Activated CD8-positive, alpha-beta T cell treated with anti-CD3 and anti-CD28 coated beads, Interleukin-2, amount 10 ng/mL, durations not matched to agents 7 days and 5 days (primary cell): Measurements from ENCODE around the gene MAPK11. TPM values are rescaled to one million over a fixed set of nuclear protein-coding genes. Genes with fewer than 3 reads are reported as not detected.

Experiments used
- ATAC-seq: fragments of 150-1000 bp; cut with Tn5 transposase; one replicate; pipeline ENCODE4 v1.10.0; 2021; ENCODE audit warnings: moderate library complexity
- CTCF ChIA-PET: fragments of 350-600 bp; sonication (Branson Sonifier 250); formaldehyde crosslinking; loops from one replicate; lab custom pipeline; 2021; ENCODE audit warnings: antibody characterized with exemption; lab: Charles Lee
- POLR2A ChIA-PET: fragments of 350-600 bp; sonication (Branson Sonifier 250); formaldehyde crosslinking; loops from one replicate; lab custom pipeline; 2021; ENCODE audit warnings: antibody characterized with exemption; lab: Charles Lee
- DNase-seq: peaks from one replicate; pipeline ENCODE4 v3.0.0-alpha.2; 2020
- H3K27ac Mint-ChIP-seq: one replicate; pipeline ENCODE4 v1.8.0; 2021; ENCODE audit warnings: mild to moderate bottlenecking, mixed read lengths
- H3K27me3 Mint-ChIP-seq: one replicate; pipeline ENCODE4 v1.8.0; 2021; ENCODE audit warnings: low read depth, mixed read lengths
- H3K36me3 Mint-ChIP-seq: one replicate; pipeline ENCODE4 v1.8.0; 2021; ENCODE audit warnings: low read depth, mixed read lengths
- H3K4me1 Mint-ChIP-seq: one replicate; pipeline ENCODE4 v1.8.0; 2021; ENCODE audit warnings: low read depth, mixed read lengths
- H3K4me3 Mint-ChIP-seq: one replicate; pipeline ENCODE4 v1.8.0; 2021; ENCODE audit warnings: mild to moderate bottlenecking, mixed read lengths
- H3K9me3 Mint-ChIP-seq: one replicate; pipeline ENCODE4 v1.8.0; 2022; ENCODE audit warnings: mixed read lengths; ENCODE audit not compliant: insufficient read depth
- total RNA-seq, 2 experiments: library from RNA; stranded (reverse); gene quantifications; one replicate each; pipeline ENCODE4 v1.2.3, GENCODE V29; 2021

MAPK11 gene
- total RNA-seq, 2 experiments from 2014 or later = 10.4 to 11.8 TPM

GRCh38 chr22:50215297-50216054 lies 54.7 kb downstream of the MAPK11 start:
- no peaks in the 10 kb centered on the region for H3K9me3 Mint-ChIP-seq
- no peak overlapping the region for H3K27ac Mint-ChIP-seq
- H3K27me3 Mint-ChIP-seq = no peaks in the 10 kb centered on the region
- POLR2A ChIA-PET = no interaction called here
- no peak overlapping the region for H3K4me3 Mint-ChIP-seq
- peaks cover 3% of the 10 kb centered on the region for H3K4me1 Mint-ChIP-seq
- CTCF ChIA-PET = no interaction called here
- DNase-seq (no peak), ATAC-seq (no peak)
- H3K36me3 Mint-ChIP-seq = peaks cover 43% of the 10 kb centered on the region

Other genes with a start within 250 kb of the MAPK11 start
- not detected for gene TTLL8, start 212.1 kb downstream of the MAPK11 start, total RNA-seq
- 1 to 10 TPM; 8.3 to 9.4 TPM for gene MLC1, start 185.0 kb downstream of the MAPK11 start, total RNA-seq
- not detected for gene MOV10L1, start 180.4 kb downstream of the MAPK11 start, total RNA-seq
- gene PANX2, start 99.6 kb downstream of the MAPK11 start, total RNA-seq = under 1 TPM in 1 of 2 experiments, not detected in 1; 0.10 TPM
- gene TRABD, start 84.5 kb downstream of the MAPK11 start, total RNA-seq = 100 to 1,000 TPM; 115 to 129 TPM
- 10 to 100 TPM; 23.6 to 24.4 TPM for gene SELENOO, start 69.4 kb downstream of the MAPK11 start, total RNA-seq
- 10 to 100 TPM; 53.2 to 58.1 TPM for gene TUBGCP6, start 25.4 kb downstream of the MAPK11 start, total RNA-seq
- gene HDAC10, start 19.1 kb downstream of the MAPK11 start, total RNA-seq = 10 to 100 TPM; 71.4 to 75.9 TPM
- 1 to 10 TPM; 4.8 to 5.3 TPM for gene MAPK12, start 8.7 kb downstream of the MAPK11 start, total RNA-seq
- 10 to 100 TPM; 48.4 to 49.9 TPM for gene PLXNB2, start 37.3 kb upstream of the MAPK11 start, total RNA-seq
- gene DENND6B, start 56.6 kb upstream of the MAPK11 start, total RNA-seq = 1 to 10 TPM; 6.0 to 7.0 TPM
- 10 to 100 TPM; 62.1 to 64.9 TPM for gene PPP6R2, start 72.9 kb upstream of the MAPK11 start, total RNA-seq
- 100 to 1,000 TPM; 177 to 183 TPM for gene SBF1, start 204.7 kb upstream of the MAPK11 start, total RNA-seq
- 1 to 10 TPM; 4.1 to 4.2 TPM for gene ADM2, start 211.2 kb upstream of the MAPK11 start, total RNA-seq
- under 1 TPM in 1 of 2 experiments, not detected in 1; 0.40 TPM for gene MIOX, start 216.5 kb upstream of the MAPK11 start, total RNA-seq
- gene LMF2, start 237.3 kb upstream of the MAPK11 start, total RNA-seq = 100 to 1,000 TPM; 119 to 132 TPM
- 100 to 1,000 TPM; 146 to 150 TPM for gene NCAPH2, start 237.8 kb upstream of the MAPK11 start, total RNA-seq